NCI-H2227 treated with DMSO at 0.1 percent for 48 hours (cell line): ENCODE results near the gene COX8A.
A peak's percentile ranks its signal among the peaks of the same experiment; 100 is the strongest.

ENCODE experiments used
- DNase-seq: peaks from one replicate; lab custom pipeline; 2025; lab: John Stamatoyannopoulos, UW

Gene COX8A

DNA sequence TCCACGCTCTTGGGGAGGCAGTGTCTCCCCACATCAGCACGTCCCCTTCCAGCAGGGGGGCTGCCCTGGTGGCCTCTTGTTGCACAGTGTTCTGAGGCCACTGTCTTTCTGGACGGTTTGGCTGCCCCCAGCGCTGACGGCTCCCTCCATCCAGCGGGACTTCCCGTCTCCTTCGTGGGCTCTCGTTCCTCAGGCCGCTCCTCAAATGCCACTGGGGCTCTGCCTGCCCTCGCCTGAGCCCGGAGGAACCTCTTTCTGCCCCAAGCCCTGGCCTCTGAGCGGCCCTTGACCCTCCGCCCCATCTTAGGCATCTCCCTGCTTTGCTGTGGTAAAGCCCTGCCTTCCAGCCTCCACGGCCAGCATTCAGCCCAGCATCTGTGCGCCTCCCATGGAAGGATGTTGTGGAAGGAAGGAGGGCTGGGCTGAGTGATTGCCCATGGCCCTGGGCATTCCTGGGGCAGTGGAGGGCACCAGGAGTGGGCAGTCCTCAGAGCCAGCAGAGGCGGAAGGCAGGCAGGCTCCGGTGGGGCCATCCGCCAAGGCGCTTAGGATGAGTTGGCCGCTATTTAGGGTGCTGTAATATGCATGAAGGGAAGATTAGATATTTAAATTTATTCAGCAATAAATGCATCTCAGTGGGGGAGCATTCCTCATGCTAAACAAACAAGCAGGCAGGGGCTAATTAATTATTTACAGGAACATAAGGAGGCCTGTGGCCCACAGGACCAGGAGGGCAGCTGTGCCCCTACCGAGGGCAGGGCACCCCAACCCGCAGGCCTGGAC, 29.6 kb downstream of the COX8A start:
- DNase-seq, result no peak

DNA sequence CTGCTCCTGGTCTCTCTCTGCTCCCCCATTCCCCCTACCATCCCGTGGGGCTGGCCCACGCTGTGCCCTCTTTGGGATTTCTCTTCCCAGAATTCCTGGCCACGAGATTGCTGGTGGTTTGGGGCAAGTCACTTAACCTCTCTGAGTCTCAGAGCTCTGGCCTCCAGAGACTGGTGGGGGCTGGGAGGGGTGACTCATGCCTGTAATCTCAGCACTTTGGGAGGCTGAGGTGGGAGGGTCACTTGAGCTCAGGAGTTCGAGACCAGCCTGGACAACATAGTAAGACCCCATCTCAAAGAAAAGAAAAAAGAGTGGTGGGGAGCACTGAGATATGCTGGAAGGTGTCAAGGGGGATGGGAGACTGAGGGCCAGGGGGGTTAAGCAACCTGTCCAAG, 30.2 kb downstream of the COX8A start:
- DNase-seq, result no peak

GRCh38 chr11:64005691-64006090, 31.3 kb downstream of the COX8A start:
- DNase-seq, result no peak

GRCh38 chr11:64006398-64006797, 32.0 kb downstream of the COX8A start:
- DNase-seq, result no peak

GRCh38 chr11:64007160-64007628, 32.8 kb downstream of the COX8A start:
- DNase-seq, result peak; percentile 39

DNA sequence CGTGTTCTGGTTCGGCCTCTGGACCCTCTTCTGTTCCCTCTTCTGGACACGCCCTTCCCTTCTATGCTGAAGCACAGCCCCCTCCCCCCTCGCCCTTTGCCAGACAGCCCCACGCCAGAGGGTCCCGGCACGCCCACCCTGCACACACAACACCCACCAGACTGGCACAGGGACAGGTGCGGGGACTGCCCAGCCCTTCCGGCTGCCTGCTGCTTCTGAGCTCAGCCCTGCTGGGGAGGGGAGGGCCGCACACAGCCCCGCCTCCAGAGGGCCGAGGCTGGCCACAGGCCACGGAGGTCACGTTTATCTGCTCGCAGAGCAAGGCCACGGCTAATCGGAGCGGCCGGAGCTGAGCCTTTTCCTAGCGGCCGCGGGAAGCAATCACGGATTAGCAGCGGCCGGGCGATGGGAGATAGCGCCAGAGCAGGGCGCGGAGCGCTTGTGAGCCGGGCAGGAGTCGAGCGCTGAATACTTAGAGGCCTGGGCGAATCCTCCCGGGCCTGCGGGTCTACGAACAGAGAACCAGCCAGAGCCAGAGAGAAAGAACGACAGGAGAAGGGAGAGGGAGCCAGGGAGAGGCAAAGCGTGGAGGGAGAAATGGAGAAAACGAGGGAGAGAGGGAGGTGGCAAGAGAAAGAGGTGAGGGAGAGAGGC, 33.3 kb downstream of the COX8A start:
- peak; percentile 76 for DNase-seq

DNA sequence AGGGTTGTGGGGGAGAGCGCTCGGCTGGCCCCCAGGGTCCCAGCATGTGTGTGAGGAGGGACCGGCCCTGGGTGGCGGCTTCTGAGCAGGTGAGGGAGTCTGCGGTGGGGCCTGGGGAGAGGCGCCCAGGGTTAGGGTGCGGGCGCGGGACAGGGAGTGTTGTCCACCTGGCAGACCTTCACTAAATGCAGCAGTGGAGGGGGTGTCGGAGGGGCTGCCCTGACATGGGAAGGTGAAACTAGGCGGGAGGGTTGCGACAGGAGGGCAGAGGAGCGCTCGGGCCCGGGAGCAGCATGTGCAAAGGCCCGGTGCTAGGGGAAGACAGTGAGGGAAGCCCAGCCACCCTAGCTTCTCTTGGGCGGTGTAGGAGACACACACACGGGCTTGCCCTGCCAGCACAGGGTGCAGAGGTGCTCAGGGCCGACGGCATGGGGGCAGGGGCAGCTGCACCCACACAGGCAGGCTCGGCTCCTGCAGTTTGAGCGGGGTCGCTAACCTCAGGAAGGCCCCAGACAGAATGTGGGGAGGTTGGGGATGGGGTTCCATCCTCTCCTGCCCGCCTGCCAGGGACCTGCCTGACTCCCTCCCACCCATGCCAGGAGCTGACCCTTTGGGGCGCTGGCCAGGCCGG, 34.0 kb downstream of the COX8A start:
- no peak for DNase-seq

GRCh38 chr11:64008914-64009633, 34.7 kb downstream of the COX8A start:
- DNase-seq, result no peak

GRCh38 chr11:64009710-64010109, 35.3 kb downstream of the COX8A start:
- no peak for DNase-seq

- DNase-seq, result no peak
Measured at GRCh38 chr11:64010783-64011182, 36.4 kb downstream of the COX8A start.

DNA sequence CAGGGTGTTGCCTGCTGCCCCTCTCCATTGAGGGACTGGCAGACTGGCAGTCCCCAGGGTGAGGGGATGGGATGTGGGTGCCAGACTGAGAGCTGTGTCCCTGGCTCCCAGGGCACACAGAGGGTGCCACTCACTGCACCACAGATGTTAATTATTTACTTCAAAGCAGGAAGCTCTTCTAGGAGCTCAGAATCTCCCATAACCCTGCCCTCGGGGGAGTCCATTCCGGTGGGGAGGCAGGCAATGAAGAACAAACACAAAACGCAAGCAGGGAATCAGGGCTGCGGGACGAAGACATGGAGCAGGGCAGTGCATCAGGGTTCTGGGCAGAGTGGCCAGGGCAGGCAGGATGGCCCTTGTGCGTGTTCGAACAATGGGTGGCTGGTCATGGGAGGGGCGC, 37.0 kb downstream of the COX8A start:
- DNase-seq, result no peak

GRCh38 chr11:64013141-64013896, 38.9 kb downstream of the COX8A start:
- no peak for DNase-seq

- no peak for DNase-seq
Measured at GRCh38 chr11:64014356-64014755, 39.9 kb downstream of the COX8A start.

DNA sequence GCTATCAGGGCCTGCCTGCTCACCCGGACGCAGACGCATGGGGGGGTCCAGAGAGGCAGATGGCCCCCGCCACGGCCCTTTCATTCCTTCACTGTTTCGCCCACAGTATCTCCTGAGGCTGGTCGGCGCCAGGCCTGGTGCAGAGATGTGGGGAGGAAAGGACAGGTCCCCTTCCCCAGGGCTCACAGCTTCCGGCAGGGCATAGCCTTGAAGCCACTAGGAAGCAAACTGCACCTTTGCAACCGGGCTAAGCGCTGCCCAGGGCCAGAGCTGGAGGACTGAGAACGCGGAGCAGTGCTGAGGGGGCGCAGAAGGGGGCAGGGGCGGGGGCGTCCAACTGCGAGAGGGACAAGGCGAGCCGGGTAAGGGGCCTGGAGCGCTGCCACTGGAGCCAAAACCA, 41.1 kb downstream of the COX8A start:
- no peak for DNase-seq

GRCh38 chr11:64015935-64016845, 41.8 kb downstream of the COX8A start:
- DNase-seq, result no peak

- no peak for DNase-seq
Measured at GRCh38 chr11:64017945-64018224, 43.5 kb downstream of the COX8A start.

DNA sequence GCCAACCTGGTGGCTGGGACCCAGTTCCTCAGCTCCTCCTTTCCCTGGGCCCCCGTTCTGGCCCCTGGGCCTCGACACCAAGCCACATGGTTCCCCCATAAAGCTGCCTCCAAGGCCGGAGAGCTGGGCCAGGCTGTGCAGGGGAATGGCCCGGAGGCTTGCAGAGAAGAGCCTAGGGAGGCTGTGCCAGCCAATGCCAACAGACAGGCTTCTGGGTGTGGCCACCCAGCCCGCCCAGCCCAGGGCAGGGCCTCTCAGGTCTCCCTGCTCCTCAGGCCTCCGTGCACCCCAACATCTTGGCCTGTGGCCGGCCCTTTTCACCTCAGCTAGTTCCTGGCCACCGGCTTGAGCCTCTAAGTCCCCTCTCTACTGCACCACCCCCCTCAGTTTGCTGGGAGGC, 43.9 kb downstream of the COX8A start:
- no peak for DNase-seq

DNA sequence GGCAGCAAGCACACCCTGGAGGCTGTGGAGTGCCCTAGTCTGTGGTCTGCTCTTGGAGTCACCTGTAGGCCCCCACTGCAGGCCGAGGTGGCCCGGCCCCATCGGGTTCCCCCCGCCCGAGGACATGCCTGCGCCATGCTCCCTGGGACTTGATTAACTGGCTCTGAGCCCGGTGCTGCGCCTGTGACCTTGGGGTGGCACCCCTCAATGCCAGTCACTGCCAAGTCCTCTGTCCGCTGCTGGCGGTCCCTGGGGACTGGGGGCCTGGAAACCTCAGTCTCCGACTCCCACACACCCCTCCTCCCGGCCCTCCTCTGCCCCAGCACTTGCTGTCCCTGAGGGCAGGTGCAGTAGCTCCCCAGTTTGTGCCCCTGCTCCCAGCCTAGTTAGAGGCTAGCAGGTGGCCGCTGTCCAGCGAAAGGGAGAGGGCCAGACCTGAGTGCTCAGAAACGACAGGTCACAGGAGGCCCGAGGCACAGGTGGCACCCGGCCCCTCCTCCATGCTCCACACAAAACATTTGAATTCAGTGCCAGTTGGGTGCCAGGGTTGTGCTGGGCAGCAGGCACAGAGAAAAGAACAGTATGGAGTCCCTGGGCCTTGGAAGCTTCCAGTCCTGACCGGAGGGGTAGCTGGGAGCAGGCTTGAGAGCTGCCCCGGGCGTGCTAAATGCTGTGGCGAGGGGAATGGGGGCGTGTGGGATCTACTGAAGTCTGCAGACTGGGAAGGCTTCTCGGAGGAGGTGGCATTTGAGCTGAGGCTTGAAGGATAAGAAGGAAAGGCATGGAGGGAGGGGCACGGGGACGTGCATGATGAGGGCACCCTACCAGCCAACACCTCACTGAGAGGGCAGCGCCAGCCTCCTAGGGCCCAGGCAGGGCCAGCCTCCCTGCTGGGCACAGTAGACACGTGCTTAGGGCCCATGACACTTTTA, 45.0 kb downstream of the COX8A start:
- no peak for DNase-seq

DNA sequence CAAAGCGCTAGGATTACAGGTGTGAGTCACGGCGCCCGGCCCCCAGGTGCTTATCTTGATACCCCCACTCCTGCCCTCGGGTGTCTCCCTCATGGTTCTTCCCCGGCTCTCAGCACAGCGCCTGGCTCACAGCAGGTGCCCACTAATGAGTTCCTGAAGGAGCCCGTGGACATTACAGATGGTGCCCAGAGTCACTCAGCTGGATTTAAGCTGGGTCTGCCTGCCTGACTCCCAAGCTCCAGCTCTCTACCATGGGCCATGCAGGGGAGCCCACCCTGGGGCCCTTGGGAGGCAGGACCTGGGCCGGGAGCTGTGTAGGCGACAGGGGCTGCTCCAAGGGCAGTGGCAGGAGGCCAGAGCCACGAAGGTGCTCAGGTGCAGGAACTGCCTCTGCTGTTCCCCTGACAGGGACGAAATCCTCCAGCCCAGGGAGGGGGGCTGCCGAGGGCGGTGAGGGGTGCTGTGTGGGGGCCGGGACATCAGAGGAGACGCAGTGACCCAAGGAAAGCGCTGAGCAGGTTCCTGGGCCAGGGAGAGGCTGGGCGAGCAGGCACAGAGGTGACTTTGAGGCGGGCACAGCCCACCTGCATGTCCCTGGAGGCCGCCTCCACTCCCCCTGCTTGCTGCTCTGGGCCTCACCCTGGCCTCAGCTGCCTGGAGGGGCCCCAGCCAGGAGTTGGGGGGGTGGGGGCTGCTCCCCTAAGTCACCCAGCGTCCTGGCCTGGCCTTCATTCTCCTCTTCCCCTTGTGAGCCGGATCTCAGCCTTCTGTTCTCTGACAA, 46.7 kb downstream of the COX8A start:
- no peak for DNase-seq
